Superior temporal gyrus (tissue), 1 donor: Measurements from ENCODE around the gene TCHHL1.
A peak's percentile ranks its signal among the peaks of the same experiment; 100 is the strongest.
"Not testable (repeated sequence)": the region's sequence is repeated elsewhere in the genome, so short reads cannot be mapped to it uniquely, and the experiment has no call there.

Source experiments
- DNase-seq: peaks from one replicate; pipeline ENCODE4 v3.0.0-alpha.2; 2016; ENCODE audit errors: extremely low spot score

Gene TCHHL1

DNA sequence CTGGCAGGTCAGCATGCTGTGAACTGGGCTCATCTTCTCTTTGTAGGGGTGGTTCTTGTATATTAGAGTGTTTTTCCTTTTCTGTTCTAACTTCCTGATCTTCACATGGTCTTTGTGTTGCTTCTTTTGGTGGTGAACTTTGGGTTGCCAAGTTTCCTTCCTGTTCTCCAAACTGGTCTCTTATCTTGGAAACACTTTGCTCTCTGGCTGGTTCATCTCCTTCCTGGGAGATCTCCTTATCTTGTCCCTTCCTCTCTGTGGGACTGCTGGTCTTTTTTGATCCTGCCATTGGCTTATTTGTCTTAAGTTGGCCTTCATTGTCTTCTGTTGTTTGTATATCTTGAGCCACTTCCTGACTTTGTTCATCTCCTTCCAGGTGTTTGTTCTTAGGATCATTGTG, 2.1 kb downstream of the TCHHL1 start:
- no peak for DNase-seq

GRCh38 chr1:152084853-152085252, 4.0 kb downstream of the TCHHL1 start:
- no peak for DNase-seq

GRCh38 chr1:152081026-152081425, 7.8 kb downstream of the TCHHL1 start:
- DNase-seq = not testable (repeated sequence)

DNA sequence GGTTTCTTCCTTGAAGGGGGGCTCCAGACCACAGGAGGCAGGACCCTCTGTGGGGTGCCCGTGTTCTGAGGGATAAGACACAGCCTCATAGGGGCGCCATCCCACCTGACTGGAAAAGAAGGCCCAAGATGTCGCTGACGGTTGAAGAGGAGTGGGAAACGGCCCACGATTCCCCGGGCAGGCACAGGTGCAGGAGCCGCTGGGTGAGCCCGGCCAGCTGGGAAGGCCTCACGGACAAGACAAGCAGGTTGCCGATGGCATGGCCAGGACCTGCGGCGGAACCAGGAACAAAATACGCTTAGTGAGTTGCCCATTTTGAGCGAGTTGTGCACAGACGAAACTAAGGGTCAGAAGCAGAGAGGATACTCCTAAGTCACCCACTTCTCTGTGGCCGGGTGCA, 8.4 kb downstream of the TCHHL1 start:
- not testable (repeated sequence) for DNase-seq

DNA sequence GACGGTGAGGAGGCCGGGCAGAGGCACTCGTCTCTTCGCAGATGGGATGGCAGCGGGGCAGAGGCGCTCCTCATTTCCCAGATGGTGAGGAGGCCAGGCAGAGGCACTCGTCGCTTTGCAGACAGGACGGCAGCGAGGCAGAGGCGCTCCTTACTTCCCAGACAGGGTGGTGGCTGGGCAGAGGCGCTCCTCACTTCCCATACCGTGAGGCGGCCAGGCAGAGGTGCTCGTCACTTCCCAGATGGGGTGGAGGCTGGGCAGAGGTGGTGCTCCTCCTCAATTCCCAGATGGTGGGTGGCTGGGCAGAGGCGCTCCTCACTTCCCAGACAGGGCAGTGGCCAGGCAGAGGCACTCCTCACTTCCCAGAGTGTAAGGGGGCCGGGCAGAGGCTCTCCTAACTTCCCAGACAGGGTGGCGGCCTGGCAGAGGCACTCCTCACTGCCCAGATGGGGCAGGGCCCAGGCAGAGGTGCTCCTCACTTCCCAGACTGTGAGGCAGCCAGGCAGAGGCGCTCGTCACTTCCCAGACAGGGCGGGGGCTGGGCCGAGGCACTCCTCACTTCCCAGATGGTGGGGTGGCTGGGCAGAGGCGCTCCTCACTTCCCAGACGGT, 9.9 kb downstream of the TCHHL1 start:
- DNase-seq = no peak

GRCh38 chr1:152072311-152072710, 16.6 kb downstream of the TCHHL1 start:
- no peak for DNase-seq

DNA sequence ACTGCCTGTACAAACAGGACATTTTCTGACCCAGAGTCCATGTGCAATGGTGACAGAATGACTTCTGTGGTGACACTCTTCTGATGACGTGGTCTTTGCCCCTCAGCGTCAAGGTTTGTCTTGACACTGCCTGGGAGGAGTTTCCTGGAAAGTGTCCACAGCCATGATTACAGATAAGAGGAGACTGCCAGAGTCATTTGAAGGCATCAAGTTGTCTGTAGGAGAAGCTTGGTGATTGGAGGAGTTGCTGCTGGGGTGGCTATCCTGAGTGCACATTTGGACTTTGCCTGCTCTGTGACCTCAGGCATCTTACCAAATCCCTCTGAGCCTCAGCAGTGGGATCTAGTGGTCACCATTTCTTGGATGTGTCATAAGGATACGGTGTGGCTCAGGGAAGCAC, 17.7 kb downstream of the TCHHL1 start:
- no peak for DNase-seq

GRCh38 chr1:152067929-152068328, 20.9 kb downstream of the TCHHL1 start:
- no peak for DNase-seq

DNA sequence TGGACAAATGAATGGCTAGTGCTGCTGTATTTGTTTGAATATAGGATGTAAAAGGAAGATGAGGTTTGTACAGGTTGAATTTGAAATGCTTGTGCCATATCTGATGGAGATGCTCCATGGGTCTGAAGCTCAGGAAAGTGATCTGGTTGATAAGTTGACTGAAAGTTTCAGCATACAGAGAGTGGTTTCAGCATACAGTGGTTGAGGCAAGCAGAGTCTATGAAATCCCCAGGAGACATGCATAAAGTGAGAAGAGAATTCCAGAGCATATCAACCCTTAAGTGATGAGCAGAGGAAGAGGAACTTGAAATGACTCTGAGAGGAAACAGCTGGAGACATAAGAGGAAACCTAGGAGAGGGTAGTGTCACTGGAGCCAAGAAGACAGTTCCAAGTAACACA, 21.7 kb downstream of the TCHHL1 start:
- DNase-seq = no peak

GRCh38 chr1:152061952-152062351, 26.9 kb downstream of the TCHHL1 start:
- no peak for DNase-seq

DNA sequence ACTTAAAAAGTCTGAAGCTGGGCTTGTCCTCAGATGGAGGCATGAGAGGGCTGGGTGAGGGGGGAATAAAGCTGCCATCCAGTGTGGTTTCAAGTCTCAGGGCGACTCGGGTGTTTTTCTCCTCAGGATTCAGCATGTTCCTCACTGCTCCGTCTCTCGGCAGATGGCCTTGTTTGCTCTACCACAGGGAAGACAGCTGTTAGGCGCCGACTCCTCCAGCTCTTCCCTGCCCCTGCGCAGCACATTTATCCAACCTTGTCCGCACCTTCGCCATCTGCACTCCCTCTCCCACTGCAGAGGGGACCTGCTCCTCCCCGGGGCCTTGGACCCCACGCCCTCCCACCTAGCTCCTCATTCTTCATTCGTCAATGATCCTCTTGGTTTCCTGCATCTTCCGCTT, 35.5 kb downstream of the TCHHL1 start:
- no peak for DNase-seq

DNA sequence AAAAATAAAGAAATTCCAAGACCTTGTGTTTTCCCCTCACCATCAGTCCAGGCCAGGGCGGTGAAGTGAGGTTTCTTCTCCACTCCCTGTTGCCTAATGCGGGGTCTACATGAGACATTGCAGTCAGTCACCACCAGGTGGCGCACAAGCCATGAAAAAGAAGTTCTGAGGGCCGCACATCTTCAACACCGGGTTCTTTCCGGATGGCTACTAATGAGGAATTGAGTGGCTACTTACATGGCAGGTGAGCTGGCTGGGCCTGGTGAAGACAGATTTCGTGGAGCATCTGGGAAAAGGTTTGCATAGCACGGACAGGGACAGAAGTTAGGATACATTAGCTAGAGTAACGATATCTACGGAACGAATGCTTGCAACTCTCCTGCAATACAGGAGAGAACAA, 36.3 kb downstream of the TCHHL1 start:
- DNase-seq = peak; percentile 91

DNA sequence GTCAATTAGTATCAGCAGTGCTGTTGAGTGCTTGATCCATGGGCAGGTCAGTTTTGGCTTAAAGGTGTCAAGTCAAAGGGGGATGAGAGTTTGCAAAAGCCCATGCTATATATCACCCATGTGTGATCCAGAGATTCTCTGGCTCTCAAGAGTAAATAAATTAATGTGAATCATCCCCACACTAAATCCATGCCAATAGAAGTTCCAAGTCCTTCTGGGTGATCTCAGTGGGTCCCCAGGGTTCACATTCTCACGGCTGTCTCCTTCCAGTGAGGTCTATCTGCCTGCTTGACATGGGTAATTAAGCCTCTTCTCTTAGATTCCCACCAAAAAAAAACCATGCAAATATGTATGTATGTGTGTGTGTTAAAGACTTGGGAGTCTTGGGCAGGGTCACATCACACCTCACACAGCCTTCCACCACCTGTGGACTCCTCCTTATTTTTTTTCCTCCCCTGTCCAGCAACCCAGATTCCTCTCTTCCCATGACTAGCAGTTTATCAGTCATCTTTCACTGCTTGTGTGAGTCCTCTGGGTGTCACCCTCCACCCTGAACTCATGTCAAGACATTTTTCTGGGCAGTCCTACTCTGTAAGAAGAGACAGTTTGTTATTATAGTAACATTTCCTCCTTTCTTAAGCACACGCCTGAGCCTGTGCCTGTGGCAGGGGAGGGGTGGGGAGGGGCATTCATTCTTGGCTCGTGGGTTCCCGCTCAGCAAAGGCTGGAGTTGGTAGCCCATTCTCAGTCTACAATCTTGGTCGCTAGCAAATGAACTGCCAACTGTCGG, 37.8 kb downstream of the TCHHL1 start:
- no peak for DNase-seq

DNA sequence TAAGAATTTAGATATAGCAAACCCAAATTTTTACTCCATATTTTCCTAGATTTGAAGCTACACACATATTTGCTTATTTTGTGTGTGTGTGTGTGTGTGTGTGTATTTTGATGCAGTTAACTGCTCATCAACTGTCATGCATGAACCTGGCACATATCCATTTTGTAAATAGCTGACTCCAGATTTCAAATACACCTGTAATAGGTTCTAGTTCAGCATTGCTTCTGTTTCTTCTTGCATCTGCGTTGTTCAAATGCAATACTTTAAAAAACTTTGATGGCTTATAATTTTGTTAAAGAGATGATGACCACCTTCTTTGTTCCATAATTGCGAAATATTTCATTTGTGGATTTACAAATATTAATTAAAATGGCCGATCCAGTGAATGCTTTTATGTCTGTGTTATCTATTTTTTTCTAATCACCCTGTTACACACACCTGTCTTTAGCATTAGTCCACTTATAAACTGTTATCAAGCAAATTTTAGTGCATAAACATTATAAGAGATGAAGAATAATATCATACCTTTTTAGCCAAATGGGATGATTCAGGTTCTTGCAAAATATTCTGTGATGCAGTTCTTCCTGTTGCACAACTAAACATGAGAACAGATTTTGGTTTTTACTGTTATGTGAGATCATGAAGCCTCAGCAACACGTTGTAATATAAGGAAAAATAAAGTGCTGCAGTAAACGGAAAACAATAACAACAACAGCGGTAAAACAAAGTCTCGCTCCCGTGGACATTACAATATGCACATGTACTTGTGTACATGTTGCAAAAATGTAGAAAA, 39.4 kb downstream of the TCHHL1 start:
- DNase-seq = no peak

GRCh38 chr1:152048416-152049009, 40.4 kb downstream of the TCHHL1 start:
- no peak for DNase-seq

DNA sequence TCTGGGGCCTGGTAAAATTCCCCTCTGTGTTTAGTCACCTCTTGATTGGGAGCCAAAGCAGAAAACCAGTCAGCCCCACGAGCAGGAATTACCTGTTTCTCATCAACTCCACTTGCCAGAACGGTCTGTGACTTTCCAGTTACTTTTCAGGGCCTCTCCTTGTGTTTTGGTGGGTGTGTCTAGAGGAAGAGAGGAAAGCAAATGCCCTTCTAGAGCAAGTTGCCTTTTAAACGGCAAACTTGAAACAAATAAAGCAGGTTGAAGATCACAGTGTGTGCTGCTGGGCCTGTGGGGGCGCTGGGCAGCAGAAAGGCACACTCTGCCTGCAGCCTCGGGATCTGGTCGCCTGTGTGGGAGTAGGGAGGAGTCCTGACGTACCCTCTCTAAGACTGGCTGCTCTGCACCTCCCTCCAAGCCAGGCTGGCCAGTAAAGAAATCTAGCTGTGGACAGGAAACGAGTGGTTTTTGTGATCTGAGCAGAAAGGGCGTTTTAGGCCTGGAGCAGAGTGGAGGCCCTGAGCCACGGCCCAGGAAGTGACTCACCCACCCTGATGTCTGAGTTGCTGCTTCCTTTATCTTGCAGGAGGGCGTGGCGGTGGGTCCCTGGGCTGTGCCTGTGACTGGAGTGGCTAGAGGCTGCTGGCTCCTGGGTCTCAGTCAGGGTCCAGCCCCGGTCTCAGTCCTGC, 41.0 kb downstream of the TCHHL1 start:
- DNase-seq = peak; percentile 31

DNA sequence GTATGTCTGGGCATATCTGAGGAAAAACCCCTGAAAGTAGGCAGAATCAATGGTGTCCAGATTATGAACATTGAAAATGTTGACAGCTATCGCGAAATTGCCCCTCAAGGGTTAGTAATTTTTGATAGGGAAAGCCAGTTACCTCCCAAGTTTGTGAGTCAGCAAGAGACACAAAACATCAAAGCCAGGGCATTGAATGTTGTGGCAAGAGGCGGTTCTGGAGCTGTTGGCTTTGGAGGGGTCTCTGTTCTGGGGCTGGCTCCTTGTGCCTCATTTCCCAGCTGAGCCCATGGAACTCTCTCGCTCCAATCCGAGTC, 41.5 kb downstream of the TCHHL1 start:
- DNase-seq = no peak

GRCh38 chr1:152044386-152044785, 44.5 kb downstream of the TCHHL1 start:
- no peak for DNase-seq

- DNase-seq = no peak
Observed at GRCh38 chr1:152043870-152044269, 45.0 kb downstream of the TCHHL1 start.

GRCh38 chr1:152042030-152042429, 46.8 kb downstream of the TCHHL1 start:
- DNase-seq = no peak

DNA sequence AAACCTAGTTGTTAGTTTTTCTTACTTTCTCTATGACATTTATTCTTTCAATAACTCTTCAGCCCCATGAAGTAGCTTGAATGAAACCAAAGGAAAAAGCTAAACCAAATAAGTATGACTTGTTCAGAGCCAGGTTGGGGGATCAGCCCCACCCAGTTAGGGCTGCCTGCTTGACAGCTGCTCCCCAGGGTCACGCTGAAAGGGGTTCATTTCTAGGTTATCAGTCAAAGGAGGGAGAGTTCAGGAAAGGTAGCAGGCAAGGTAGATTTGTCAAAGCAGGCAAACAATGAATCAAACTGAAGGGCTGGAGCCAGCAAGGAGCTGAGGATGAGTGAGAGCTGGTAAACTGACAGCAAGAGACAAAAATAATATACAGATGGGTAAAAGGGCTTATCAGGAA, 49.0 kb downstream of the TCHHL1 start:
- DNase-seq = no peak

- no peak for DNase-seq
Observed at GRCh38 chr1:152039461-152039860, 49.4 kb downstream of the TCHHL1 start.
